ENCODE data around the gene HOMER1.

HOMER1 gene

DNA sequence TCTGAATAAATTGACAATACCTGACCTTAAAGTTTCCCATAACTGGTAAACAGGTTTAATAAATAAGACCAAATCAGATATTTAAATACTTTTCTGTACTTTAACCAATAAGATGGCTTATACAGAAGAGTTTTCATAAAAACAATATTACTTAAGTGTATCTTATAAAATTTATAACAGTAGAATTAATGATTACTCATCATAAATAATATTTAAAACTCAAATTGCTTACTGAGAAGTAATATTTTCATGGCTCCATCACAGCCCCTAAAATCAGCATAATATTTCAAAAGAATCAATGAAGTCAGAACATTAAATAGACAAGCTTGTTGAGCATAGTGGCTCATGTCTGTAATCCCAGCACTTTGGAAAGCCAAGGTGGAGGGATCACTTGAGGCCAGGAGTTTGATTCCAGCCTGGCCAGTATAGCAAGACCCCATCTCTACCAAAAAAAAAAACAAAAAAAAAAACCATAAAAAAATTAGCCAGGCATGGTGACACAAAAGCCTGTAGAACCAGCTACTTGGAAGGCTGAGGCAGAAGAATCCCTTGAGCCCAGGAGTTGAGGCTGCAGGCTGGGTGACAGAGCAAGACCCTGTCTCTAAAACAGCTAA is 23.5 kb downstream of the HOMER1 start:
- DNase-seq (ENCODE audit: low read depth in 3 of 3, low spot score in 1 of 3), result no peak

GRCh38 chr5:79489773-79490172 is 24.2 kb downstream of the HOMER1 start:
- no peak for DNase-seq (ENCODE audit: low read depth in 3 of 3, low spot score in 1 of 3)

DNA sequence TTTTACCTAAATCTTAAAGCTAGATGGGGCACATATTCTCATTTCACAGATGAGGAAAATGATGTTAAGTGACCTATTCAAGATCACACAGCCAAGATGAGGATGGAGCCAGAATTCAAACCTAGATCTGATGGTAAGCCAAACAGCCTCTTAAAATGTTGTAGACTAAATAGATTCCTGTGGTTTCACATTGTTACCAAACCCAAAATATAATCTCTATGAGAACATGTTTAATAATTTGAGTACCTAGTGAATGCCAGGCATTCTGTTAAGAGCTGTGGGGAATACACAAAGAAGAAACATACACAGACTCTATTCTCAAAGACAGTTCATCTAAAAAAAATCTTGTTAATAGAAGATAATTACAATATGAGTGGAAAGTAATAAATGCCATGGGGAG is 25.2 kb downstream of the HOMER1 start:
- no peak for DNase-seq (ENCODE audit: low read depth in 3 of 3, low spot score in 1 of 3)

DNA sequence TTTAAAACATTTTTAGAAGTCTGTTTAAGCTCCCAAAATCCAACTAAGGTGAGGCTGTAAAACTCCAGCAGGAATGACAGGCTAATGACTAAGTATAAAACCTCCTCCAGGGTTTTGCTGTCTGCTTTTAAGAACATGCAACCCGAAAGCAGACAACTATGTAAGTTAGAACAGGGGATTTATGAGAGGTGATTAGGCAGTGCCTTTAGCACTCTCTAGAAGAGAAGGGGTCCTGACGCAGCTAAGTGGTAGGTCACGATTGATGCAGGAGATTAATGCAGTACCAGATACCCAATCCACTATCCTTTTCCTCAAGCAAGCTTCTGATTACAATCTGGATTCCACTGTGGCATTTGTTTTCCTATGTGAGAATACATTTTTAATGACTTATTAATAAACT is 25.9 kb downstream of the HOMER1 start:
- no peak for DNase-seq (ENCODE audit: low read depth in 3 of 3, low spot score in 1 of 3)

GRCh38 chr5:79487251-79487650 is 26.7 kb downstream of the HOMER1 start:
- no peak for DNase-seq (ENCODE audit: low read depth in 3 of 3, low spot score in 1 of 3)

- DNase-seq (ENCODE audit: low read depth in 3 of 3, low spot score in 1 of 3), result no peak
Observed at GRCh38 chr5:79486116-79486515, 27.8 kb downstream of the HOMER1 start.

DNA sequence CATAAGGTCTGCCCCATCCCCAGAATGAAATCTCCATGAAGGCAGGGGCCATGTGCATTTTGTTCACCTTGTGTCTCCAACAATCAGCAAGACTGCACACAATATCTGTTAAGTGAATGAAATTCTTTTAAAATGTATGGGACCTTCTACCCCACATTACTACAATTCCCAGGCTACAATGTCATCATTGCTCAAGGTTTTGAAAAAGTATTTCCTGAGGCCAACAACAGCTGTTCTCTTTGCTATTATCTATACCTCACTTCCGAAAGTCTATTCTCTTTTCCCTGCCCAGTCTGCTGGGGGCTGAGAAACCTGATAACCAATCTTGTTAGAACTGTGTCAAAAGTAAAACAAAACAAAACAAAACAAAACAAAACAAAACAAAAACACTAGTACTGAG is 29.2 kb downstream of the HOMER1 start:
- no peak for DNase-seq (ENCODE audit: low read depth in 3 of 3, low spot score in 1 of 3)

DNA sequence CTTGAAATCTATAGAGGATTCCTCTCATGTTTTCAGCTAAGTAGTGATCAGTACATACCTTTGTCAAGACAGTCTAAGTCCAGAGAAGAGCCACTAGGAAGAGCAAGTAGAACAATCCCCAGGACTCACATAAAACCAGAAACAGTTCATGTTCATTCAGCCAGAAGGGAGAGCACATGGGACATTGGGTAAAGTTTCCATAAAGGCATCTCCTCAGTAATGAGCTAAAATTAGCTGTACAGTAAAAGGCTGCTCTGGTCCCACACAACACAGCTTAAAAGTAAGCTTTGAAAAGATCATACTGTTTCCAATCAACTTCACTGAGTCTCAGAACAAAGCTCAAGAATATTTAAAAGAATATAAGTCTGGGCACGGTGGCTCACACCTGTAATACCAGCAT is 32.4 kb downstream of the HOMER1 start:
- DNase-seq (ENCODE audit: low read depth in 3 of 3, low spot score in 1 of 3), result no peak

- DNase-seq (ENCODE audit: low read depth in 3 of 3, low spot score in 1 of 3), result no peak
Observed at GRCh38 chr5:79480991-79481390, 32.9 kb downstream of the HOMER1 start.

GRCh38 chr5:79475152-79475466 is 38.8 kb downstream of the HOMER1 start:
- no peak for DNase-seq (ENCODE audit: low read depth in 3 of 3, low spot score in 1 of 3)

DNA sequence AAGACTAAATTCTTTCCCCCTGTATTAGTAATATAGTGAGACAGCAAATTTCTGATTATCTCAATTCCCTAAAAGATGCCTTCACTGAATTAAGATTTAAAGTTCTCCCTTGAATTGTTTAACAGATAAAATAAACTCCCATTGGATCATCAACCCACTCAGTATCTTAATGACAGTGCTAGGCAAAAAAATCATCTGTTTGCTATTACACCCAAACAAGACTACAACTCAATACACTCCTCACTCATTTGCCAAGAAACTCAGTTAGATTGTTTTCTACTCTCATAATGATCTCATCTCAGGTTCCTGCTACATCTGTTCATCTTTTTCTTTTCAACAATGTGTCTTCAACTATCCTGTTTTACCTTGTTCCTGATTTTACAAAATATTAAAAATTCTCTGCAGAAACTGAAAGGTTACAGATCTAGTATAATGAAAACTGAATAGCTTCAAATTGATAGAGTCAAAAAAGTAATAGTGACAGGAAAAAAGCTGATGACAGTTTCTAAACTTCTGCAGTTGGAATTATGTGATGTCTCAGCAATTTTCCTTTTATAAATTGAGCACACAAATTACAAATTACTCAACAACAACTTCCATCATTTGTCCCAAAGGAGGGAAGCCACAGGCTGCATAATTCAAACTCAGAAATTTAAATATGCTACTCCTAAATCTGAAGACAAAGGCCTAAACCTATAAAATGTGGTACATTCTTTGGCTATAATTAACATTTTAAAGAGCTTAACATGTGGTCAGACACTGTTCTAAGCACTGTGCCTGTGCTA is 39.4 kb downstream of the HOMER1 start:
- no peak for DNase-seq (ENCODE audit: low read depth in 3 of 3, low spot score in 1 of 3)

GRCh38 chr5:79471556-79471955 is 42.4 kb downstream of the HOMER1 start:
- no peak for DNase-seq (ENCODE audit: low read depth in 3 of 3, low spot score in 1 of 3)

- DNase-seq (ENCODE audit: low read depth in 3 of 3, low spot score in 1 of 3), result no peak
Observed at GRCh38 chr5:79464695-79465332, 49.1 kb downstream of the HOMER1 start.

DNA sequence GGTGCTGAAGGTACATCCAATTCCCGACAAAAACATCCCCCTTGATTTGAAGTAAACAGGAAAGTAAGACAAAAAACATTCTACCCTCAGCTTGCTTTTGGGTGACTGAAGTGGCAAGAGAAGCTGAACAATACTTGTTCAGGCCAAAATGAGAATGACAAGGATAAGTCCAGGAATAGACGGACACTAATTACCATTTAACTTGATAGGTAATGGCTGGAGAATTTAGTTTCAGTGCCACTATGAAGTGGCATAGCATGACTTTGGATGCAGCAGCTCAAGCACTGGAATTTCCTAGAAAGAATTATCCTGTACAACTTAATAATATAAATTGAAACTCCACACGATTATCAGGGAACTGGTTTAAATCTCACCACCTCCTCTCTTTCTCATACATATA is 49.7 kb downstream of the HOMER1 start:
- DNase-seq (ENCODE audit: low read depth in 3 of 3, low spot score in 1 of 3), result no peak

GRCh38 chr5:79459626-79460025 is 54.3 kb downstream of the HOMER1 start:
- DNase-seq (ENCODE audit: low read depth in 3 of 3, low spot score in 1 of 3), result no peak

DNA sequence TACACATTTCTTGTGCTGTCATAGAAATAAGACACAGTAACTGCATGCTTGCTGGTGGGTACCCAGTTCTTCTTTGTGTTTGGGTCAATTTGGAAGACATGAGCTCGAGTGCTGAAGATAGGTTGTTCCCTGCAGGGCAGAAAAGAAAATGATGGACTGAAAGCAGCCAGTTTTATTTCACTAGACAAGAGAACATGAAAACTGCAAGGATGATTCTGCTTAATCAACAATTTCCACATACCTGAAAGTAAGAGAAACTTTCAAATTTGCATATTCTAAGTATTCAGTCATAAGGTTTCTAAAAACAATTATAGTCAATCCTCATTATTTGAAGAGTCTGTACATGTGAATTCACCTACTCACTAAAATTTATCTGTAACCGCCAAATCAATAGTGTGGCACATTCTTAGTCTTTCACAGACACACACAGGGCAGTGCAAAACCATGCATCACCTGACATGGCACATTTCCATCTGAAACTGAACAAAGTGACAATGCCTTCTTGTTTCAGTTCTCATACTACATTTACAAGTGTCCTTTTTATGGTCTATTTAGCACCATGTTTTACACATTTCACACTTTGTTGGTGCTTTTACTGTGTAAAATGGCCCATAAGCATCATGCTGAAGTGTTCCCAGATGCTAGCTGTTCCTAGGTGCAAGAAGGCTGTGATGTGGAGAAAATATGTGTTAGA is 56.9 kb downstream of the HOMER1 start:
- DNase-seq (ENCODE audit: low read depth in 3 of 3, low spot score in 1 of 3), result no peak

GRCh38 chr5:79456400-79456799 is 57.5 kb downstream of the HOMER1 start:
- DNase-seq (ENCODE audit: low read depth in 3 of 3, low spot score in 1 of 3), result no peak

GRCh38 chr5:79454043-79454442 is 59.9 kb downstream of the HOMER1 start:
- no peak for DNase-seq (ENCODE audit: low read depth in 3 of 3, low spot score in 1 of 3)

GRCh38 chr5:79448336-79448735 is 65.6 kb downstream of the HOMER1 start:
- DNase-seq (ENCODE audit: low read depth in 3 of 3, low spot score in 1 of 3), result no peak

DNA sequence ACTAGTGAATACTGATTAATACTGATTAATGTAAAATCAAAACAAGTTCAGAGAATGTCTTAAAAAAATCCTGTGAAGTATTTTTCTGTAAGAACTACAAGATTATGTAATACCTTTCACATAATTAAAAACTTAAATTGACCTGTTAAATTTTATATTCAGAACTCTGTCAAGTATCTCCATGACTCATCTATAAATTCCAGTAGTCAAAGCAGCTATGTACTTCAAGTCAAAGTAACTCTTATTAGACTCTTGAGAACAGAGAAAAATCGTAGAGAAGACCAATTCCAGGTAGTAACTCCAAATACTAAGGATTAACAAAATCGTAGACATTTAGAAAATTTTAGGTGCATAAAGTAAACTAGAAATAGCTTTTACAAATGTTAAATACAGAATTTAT is 77.1 kb downstream of the HOMER1 start:
- no peak for DNase-seq (ENCODE audit: low read depth in 3 of 3, low spot score in 1 of 3)

- no peak for DNase-seq (ENCODE audit: low read depth in 3 of 3, low spot score in 1 of 3)
Observed at GRCh38 chr5:79436224-79436623, 77.7 kb downstream of the HOMER1 start.

DNA sequence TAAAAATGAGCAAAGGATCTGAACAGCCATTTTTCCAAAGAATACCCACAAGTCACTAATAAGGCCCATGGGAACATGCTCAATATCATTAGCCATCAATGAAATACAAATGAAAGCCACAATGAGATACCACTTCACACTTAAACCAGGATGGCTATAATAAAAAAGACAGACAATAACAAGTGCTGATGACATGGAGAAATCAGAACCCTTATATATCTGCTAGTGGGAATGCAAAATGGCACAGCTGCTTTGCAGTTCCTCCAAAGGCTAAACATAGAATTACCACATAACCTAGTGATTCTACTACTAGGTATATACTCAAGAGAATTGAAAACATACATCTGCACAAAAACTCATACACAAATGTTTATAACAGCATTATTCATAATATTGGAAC is 83.7 kb downstream of the HOMER1 start:
- DNase-seq (ENCODE audit: low read depth in 3 of 3, low spot score in 1 of 3), result no peak
